ENCODE results near the gene PLAGL1. TPM values are rescaled to one million over a fixed set of nuclear protein-coding genes. Genes with fewer than 3 reads are reported as not detected.

PLAGL1 gene
- total RNA-seq, 4 donors from 2014 or later: 21.7 to 39.2 (median 27.8) TPM

DNA sequence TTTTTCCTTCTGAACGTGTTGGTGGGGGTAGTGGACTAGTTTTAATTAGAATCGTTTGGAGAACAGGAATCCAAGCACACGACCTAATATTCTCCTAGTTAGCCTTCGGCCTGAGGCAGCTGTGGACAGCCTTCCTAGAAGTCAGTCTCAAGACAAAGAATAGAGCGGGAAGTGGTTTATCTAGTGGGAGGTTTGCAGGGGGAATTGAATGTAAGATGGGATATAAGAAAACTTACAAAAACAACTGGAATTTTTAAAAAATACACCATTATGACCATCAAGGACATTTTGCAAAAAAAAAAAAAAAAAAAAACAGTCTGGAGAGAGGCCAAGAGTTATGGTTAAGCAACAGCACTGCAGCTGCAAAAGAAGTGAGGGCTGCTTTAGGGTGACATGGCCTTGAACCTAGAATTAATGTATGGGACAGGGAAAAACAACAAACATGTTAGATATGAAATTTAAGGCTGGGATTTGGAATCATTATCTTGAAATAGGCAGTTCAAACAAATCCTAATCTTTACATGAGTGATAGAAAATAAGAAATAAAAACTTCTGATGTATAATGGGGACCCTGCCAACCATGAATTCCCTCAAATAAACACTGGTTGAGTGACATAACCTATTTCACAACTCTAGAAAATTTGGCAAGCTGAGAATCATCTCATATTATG lies 40.2 kb downstream of the PLAGL1 start:
- DNase-seq (ENCODE audit: low spot score in 2 of 2): no peak
- no peak for TF ChIP-seq POLR2A (IDR thresholded peaks at IDR 0.05)
- TF ChIP-seq, protein P1, sequence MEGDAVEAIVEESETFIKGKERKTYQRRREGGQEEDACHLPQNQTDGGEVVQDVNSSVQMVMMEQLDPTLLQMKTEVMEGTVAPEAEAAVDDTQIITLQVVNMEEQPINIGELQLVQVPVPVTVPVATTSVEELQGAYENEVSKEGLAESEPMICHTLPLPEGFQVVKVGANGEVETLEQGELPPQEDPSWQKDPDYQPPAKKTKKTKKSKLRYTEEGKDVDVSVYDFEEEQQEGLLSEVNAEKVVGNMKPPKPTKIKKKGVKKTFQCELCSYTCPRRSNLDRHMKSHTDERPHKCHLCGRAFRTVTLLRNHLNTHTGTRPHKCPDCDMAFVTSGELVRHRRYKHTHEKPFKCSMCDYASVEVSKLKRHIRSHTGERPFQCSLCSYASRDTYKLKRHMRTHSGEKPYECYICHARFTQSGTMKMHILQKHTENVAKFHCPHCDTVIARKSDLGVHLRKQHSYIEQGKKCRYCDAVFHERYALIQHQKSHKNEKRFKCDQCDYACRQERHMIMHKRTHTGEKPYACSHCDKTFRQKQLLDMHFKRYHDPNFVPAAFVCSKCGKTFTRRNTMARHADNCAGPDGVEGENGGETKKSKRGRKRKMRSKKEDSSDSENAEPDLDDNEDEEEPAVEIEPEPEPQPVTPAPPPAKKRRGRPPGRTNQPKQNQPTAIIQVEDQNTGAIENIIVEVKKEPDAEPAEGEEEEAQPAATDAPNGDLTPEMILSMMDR (IDR thresholded peaks at IDR 0.05): no peak
- intact Hi-C loops (cut with DNase I; ENCODE audit: low total_unique reads): no loop called here

DNA sequence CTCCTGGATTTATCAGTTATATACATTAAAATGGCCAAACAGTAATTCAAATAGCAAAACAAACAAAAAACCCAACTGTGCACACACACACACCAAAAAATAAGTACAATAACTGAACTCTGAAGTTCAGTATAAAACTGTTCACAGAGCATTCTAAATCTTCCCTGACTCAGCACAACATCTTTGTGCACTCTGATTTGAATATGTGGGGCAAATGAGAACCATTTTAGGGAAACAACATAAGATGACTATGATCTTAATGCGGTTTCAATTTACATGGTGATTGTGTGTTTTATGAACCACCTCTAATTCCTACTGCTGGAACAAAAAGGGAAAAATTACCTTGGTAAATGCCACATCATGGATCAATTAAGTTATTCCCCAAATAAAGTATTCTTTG lies 41.7 kb downstream of the PLAGL1 start:
- TF ChIP-seq POLR2A (IDR thresholded peaks at IDR 0.05): no peak
- TF ChIP-seq, protein P1 (IDR thresholded peaks at IDR 0.05): no peak

More for the DNA sequence above, 40.2 kb downstream of the PLAGL1 start:
- no peak overlapping the region for H3K4me3 ChIP-seq (ENCODE audit: low read depth, poor library complexity, severe bottlenecking)
- WGBS, 2 donors: 58 to 65% methylated on average over 5 of the region's 5 CpGs

DNA sequence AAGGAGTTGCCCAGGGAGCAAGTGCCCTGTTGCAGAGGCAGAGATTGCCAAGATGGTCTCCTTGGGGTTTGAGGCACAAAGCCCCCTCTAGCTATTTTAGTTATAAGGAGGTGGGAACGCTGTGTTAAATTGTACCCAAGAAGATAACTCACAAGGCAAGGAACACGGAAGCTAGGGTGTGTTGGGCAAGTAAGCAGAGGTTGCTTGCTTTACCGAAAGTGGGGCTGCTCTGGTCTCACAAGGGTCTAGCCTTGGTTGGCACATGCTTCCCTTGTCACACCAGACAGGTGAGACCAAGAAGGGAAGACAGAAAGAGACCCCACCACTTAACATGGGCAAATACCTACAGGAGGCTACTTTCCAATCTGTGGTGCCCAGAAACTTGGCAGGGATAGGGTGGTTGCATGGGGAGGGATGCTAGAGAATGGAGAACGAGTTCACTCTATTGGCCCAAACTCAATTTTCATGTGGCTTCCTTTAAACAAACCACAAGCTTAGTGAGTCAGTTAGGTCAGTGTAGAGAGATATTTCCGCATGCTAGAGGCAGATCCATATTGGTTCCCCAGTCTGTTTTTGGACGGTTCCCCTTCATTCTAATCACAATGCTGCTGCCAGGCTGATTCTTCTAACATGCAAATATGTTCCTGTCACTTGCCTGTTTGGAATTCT lies 42.4 kb downstream of the PLAGL1 start:
- WGBS, 2 donors: 63 to 67% methylated on average over 6 of the region's 6 CpGs
- no peak overlapping the region for H3K4me3 ChIP-seq (ENCODE audit: low read depth, poor library complexity, severe bottlenecking)
- no peak for DNase-seq (ENCODE audit: low spot score in 2 of 2)
- intact Hi-C loops (cut with DNase I; ENCODE audit: low total_unique reads): no loop called here
- TF ChIP-seq, protein P1 (IDR thresholded peaks at IDR 0.05): no peak
- no peak for TF ChIP-seq POLR2A (IDR thresholded peaks at IDR 0.05)

More for the DNA sequence above, 41.7 kb downstream of the PLAGL1 start:
- no peak for DNase-seq (ENCODE audit: low spot score in 2 of 2)
- intact Hi-C loops (cut with DNase I; ENCODE audit: low total_unique reads): no loop called here
- no peak overlapping the region for H3K4me3 ChIP-seq (ENCODE audit: low read depth, poor library complexity, severe bottlenecking)
- WGBS, 2 donors: 63 to 78% methylated on average over 1 of the region's 1 CpG

DNA sequence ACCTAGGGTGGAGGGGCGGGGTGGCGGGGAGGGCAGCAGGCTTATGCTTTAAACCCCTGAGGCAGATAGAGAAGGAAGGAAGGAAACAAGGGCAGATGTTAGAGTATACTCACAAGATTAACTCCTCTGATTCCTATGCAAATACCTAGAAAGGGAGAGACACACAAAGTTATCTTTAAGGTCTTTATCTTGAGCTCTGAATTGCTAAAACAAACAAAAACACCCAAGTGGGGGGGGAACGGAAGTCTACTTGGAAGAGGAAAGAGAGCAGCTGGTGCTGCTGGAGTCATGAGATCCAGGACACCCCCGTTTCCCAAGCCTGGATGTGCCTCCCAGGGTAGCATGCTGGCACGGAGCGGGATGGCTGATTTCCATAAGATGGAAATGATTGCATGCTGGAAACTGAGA lies 43.4 kb downstream of the PLAGL1 start:
- WGBS, 2 donors: 52 to 62% methylated on average over 6 of the region's 6 CpGs
- H3K4me3 ChIP-seq (ENCODE audit: low read depth, poor library complexity, severe bottlenecking): no peak overlapping the region
- DNase-seq (ENCODE audit: low spot score in 2 of 2): no peak
- intact Hi-C loops (cut with DNase I; ENCODE audit: low total_unique reads): no loop called here
- TF ChIP-seq, protein P1 (IDR thresholded peaks at IDR 0.05): no peak
- TF ChIP-seq POLR2A (IDR thresholded peaks at IDR 0.05): no peak

DNA sequence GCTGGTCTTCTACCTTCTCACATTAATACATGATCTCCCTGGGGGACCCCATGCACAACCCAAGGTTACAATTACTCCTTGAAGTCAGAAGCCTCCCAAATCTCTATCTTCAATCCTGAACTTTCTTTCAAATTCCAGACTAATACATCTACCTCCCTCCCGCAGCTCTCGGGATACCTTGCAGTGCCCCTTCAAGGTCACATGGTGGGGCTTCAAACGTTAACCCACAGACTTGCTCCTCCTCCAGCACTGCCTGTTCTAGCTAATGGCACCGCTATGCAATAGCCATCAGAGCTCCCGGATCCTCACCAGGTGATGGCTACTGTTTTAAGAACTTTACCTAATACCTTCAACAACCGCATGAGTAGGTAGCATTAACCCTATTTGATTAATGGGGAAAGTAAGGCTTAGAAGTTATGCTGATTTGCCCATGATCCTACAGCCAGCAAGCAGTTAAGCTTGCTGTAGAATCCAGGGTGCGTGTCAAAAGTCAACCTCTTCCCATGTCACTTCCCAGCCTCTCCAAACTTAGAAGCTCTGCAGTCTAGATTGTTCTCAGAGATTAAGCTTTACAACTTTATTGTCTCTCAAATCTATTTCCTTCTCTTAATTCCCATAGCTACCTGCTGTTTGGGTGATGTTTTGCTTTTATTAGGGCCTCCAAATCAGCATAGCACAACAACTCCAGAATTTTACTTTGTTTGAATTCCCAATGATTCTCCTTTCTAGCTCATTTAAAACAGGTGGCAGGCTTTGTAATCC lies 44.7 kb downstream of the PLAGL1 start:
- WGBS, 2 donors: 75 to 76% methylated on average over 7 of the region's 7 CpGs

More for the DNA sequence above, 44.7 kb downstream of the PLAGL1 start:
- no peak for TF ChIP-seq POLR2A (IDR thresholded peaks at IDR 0.05)
- TF ChIP-seq, protein P1 (IDR thresholded peaks at IDR 0.05): no peak
- intact Hi-C loops (cut with DNase I; ENCODE audit: low total_unique reads): no loop called here
- no peak for DNase-seq (ENCODE audit: low spot score in 2 of 2)
- no peak overlapping the region for H3K4me3 ChIP-seq (ENCODE audit: low read depth, poor library complexity, severe bottlenecking)

Data from lower leg skin (tissue), 4 donors.